Measurements from ENCODE around the gene INTS2. TPM values are rescaled to one million over a fixed set of nuclear protein-coding genes. Genes with fewer than 3 reads are reported as not detected.
A peak's percentile ranks its signal among the peaks of the same experiment; 100 is the strongest.
"Not testable (repeated sequence)": the region's sequence is repeated elsewhere in the genome, so short reads cannot be mapped to it uniquely, and the experiment has no call there.

Gene INTS2
- total RNA-seq, 6 experiments from 2014 or later, result 4.2 to 6.5 (median 4.9) TPM

DNA sequence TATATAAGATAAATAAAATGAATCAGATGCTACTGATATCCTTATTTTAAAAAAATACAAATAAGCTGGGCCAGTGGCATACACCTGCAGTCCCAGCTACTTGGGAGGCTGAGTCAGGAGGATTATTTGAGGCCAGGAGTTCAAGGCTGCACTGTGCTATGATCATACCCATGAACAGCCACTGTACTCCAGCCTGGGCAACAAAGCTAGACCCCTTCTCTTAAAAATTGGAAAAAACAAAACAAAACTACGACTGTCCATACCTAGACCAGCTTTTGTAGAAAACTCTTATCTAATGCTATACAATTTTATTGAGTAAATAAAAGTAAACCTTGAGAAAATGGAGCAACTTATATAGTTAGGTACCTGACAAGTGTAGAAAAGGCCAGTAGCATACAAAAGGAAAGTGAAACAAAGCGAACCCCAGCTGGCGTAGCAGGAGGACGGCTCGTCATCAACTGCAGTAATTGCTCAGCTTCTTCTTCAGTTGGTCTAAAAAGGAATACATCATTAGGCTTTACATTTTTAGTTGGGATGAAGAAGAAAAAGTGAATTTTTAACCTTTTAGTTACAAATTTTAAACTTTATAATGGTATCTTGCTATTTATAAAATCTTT is 23.6 kb downstream of the INTS2 start:
- Histone ChIP-seq H3K27ac (no peak overlapping the region), H3K4me3 (no peak overlapping the region)
- whole genome bisulfite sequencing (ENCODE audit: insufficient coverage, low coverage, low lambda C conversion rate, missing lambda C conversion rate), result 79% methylated on average over 5 of the region's 5 CpGs

DNA sequence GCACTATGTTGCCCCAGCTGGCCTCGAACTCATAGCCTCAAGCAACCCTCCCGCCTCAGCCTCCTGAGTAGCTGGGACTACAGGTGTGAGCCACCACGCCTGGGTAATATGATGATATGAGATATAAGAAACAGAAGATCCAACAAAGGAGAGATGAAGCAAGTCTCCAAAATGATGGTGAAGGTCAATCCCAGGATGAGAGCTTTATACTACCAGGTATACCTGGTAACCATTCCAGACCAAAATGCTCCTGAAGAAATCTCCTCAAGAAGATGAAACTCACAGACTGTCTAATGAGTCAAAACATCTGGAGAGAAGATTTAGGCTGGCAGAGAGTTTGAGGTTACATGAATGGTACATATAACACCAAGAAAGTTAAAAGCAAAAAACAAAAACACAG is 24.5 kb downstream of the INTS2 start:
- no peaks in the 10 kb centered on the region for H3K9me3 ChIP-seq
- H3K4me3 ChIP-seq, result no peak overlapping the region
- ATAC-seq (no peak), DNase-seq (no peak)
- no peaks in the 10 kb centered on the region for H3K4me1 ChIP-seq
- no peak overlapping the region for H3K27ac ChIP-seq
- no peaks in the 10 kb centered on the region for H3K27me3 ChIP-seq
- peaks cover 0 to 21% (median 7%) of the 10 kb centered on the region in 4 donors for H3K36me3 ChIP-seq
- intact Hi-C loops (cut with DNase I), result no loop called here
- 100% methylated on average over 3 of the region's 3 CpGs for WGBS (ENCODE audit: insufficient coverage, low coverage, low lambda C conversion rate, missing lambda C conversion rate)
- TF ChIP-seq POLR2A (IDR thresholded peaks at IDR 0.05), result no peak
- TF ChIP-seq, protein P1, sequence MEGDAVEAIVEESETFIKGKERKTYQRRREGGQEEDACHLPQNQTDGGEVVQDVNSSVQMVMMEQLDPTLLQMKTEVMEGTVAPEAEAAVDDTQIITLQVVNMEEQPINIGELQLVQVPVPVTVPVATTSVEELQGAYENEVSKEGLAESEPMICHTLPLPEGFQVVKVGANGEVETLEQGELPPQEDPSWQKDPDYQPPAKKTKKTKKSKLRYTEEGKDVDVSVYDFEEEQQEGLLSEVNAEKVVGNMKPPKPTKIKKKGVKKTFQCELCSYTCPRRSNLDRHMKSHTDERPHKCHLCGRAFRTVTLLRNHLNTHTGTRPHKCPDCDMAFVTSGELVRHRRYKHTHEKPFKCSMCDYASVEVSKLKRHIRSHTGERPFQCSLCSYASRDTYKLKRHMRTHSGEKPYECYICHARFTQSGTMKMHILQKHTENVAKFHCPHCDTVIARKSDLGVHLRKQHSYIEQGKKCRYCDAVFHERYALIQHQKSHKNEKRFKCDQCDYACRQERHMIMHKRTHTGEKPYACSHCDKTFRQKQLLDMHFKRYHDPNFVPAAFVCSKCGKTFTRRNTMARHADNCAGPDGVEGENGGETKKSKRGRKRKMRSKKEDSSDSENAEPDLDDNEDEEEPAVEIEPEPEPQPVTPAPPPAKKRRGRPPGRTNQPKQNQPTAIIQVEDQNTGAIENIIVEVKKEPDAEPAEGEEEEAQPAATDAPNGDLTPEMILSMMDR (IDR thresholded peaks at IDR 0.05), result no peak

More for the DNA sequence above, 23.6 kb downstream of the INTS2 start:
- Histone ChIP-seq H3K36me3 (peaks cover 0 to 20% (median 7%) of the 10 kb centered on the region in 4 donors), H3K4me1 (no peaks in the 10 kb centered on the region), H3K9me3 (no peaks in the 10 kb centered on the region), H3K27me3 (no peaks in the 10 kb centered on the region)
- TF ChIP-seq, protein P1 (IDR thresholded peaks at IDR 0.05), result no peak
- TF ChIP-seq POLR2A (IDR thresholded peaks at IDR 0.05), result no peak
- no peak for DNase-seq
- intact Hi-C loops (cut with DNase I), result no loop called here
- ATAC-seq, result peak in 1 of 4 donors; percentile 22

GRCh38 chr17:61897548-61898180 is 30.1 kb downstream of the INTS2 start:
- H3K27ac ChIP-seq, result no peak overlapping the region
- H3K27me3 ChIP-seq, result no peaks in the 10 kb centered on the region
- H3K9me3 ChIP-seq, result no peaks in the 10 kb centered on the region
- TF ChIP-seq POLR2A (IDR thresholded peaks at IDR 0.05), result no peak
- TF ChIP-seq, protein P1 (IDR thresholded peaks at IDR 0.05), result no peak
- peaks cover 3 to 18% (median 8%) of the 10 kb centered on the region in 4 donors for H3K36me3 ChIP-seq
- no peak for ATAC-seq
- H3K4me3 ChIP-seq, result no peak overlapping the region
- intact Hi-C loops (cut with DNase I), result no loop called here
- no peaks in the 10 kb centered on the region for H3K4me1 ChIP-seq
- 92% methylated on average over 2 of the region's 2 CpGs for WGBS (ENCODE audit: insufficient coverage, low coverage, low lambda C conversion rate, missing lambda C conversion rate)
- no peak for DNase-seq

- ATAC-seq (no peak), DNase-seq (no peak)
- no peak for TF ChIP-seq POLR2A (IDR thresholded peaks at IDR 0.05)
- TF ChIP-seq, protein P1 (IDR thresholded peaks at IDR 0.05), result no peak
- no peaks in the 10 kb centered on the region for H3K4me1 ChIP-seq
- H3K27me3 ChIP-seq, result no peaks in the 10 kb centered on the region
- H3K27ac ChIP-seq, result no peak overlapping the region
- peaks cover 3 to 9% (median 8%) of the 10 kb centered on the region in 4 donors for H3K36me3 ChIP-seq
- no peaks in the 10 kb centered on the region for H3K9me3 ChIP-seq
- WGBS (ENCODE audit: insufficient coverage, low coverage, low lambda C conversion rate, missing lambda C conversion rate), result 90% methylated on average over 2 of the region's 2 CpGs
- no peak overlapping the region for H3K4me3 ChIP-seq
- intact Hi-C loops (cut with DNase I), result no loop called here
Measured at GRCh38 chr17:61895391-61895790, 32.4 kb downstream of the INTS2 start.

GRCh38 chr17:61894310-61894709 is 33.5 kb downstream of the INTS2 start:
- DNase-seq; intact Hi-C loops (cut with DNase I); H3K27me3 ChIP-seq; H3K9me3 ChIP-seq; H3K4me1 ChIP-seq; H3K4me3 ChIP-seq; ATAC-seq; H3K27ac ChIP-seq: not testable (repeated sequence)
- H3K36me3 ChIP-seq, result peaks cover 3 to 15% (median 8%) of the 10 kb centered on the region in 4 donors
- WGBS (ENCODE audit: insufficient coverage, low coverage, low lambda C conversion rate, missing lambda C conversion rate), result 87% methylated on average over 3 of the region's 5 CpGs

DNA sequence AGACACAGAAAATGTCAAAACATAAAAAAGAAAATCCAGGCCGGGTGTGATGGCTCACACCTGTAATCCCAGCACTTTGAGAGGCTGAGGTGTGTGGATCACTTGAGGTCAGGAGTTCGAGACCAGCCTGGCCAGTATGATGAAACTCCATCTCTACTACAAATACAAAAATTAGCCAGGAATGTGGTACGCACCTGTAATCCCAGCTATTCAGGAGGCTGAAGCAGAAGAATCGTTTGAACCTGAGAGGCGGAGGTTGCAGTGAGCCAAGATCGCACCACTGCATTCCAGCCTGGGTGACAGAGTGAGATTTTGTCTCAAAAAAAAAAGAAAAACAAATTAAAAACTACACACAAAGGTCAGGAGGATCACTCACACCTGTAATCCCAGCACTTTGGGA is 40.0 kb downstream of the INTS2 start:
- 96% methylated on average over 6 of the region's 6 CpGs for whole genome bisulfite sequencing (ENCODE audit: insufficient coverage, low coverage, low lambda C conversion rate, missing lambda C conversion rate)
- intact Hi-C loops (cut with DNase I); ATAC-seq; H3K27ac ChIP-seq; DNase-seq; H3K9me3 ChIP-seq; H3K27me3 ChIP-seq; H3K4me3 ChIP-seq; H3K4me1 ChIP-seq: not testable (repeated sequence)
- H3K36me3 ChIP-seq, result peaks cover 0 to 31% (median 0%) of the 10 kb centered on the region in 4 donors

DNA sequence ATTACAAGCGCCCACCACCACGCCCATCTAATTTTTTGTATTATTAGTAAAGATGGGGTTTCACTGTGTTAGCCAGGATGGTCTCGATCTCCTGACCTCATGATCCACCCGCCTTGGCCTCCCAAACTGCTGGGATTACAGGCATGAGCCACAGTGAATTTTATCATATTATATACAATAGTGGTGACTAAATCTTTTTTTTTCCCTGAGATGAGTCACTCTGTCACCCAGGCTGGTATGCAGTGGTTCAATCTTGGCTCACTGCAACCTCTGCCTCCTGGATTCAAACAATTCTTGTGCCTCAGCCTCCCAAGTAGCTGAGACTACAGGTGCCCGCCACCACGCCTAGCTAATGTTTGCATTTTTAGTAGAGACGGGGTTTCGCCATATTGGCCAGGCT is 41.9 kb downstream of the INTS2 start:
- intact Hi-C loops (cut with DNase I); ATAC-seq; DNase-seq; H3K9me3 ChIP-seq; H3K27me3 ChIP-seq; H3K4me1 ChIP-seq; H3K4me3 ChIP-seq; H3K27ac ChIP-seq: not testable (repeated sequence)
- H3K36me3 ChIP-seq, result peaks cover 0 to 34% (median 0%) of the 10 kb centered on the region in 4 donors
- WGBS (ENCODE audit: insufficient coverage, low coverage, low lambda C conversion rate, missing lambda C conversion rate), result 100% methylated on average over 3 of the region's 8 CpGs

All from right lobe of liver (tissue), 6 donors.